IMR-90 (cell line): ENCODE data around the gene NTSR1. TPM values are rescaled to one million over a fixed set of nuclear protein-coding genes. Genes with fewer than 3 reads are reported as not detected.

Experiments used
- ATAC-seq: fragments of 200-7000 bp; cut with Tn5 transposase; 2 replicates; pipeline ENCODE4 v1.9.1; 2020; ENCODE audit warnings: low read depth, mild to moderate bottlenecking, moderate library complexity
- BruUV-seq: library from RNA; stranded (reverse); fragments of 400-500 nt; replicated peaks from 2 replicates; lab custom pipeline; 2021; lab: Mats Ljungman, UMichigan
- CTCF ChIA-PET: fragments of 300-600 bp; formaldehyde crosslinking; extraction: SDS; loops from one replicate; lab custom pipeline; 2021; ENCODE audit warnings: antibody characterized with exemption; lab: Yijun Ruan, JAX
- POLR2A ChIA-PET: fragments of 300-600 bp; sonication (Branson Sonifier 250); formaldehyde crosslinking; loops from one replicate; lab custom pipeline; 2022; ENCODE audit warnings: antibody characterized with exemption; ENCODE audit not compliant: unreplicated experiment; lab: Charles Lee
- DNase-seq: peaks from one replicate; pipeline ENCODE4 v3.0.0; 2013
- H2AFZ ChIP-seq: replicated peaks from 2 replicates; pipeline ENCODE3; 2013; ENCODE audit warnings: low read length, mild to moderate bottlenecking; ENCODE audit not compliant: poor library complexity
- H2AK5ac ChIP-seq: 2 replicates; pipeline ENCODE4 v1.6.1; 2013; ENCODE audit warnings: low read depth, low read length, inconsistent platforms
- H2AK9ac ChIP-seq: replicated peaks from 2 replicates; pipeline ENCODE3; 2013; ENCODE audit warnings: mild to moderate bottlenecking, low read depth, low read length, moderate library complexity; ENCODE audit not compliant: poor library complexity
- H2BK120ac ChIP-seq: 2 replicates; pipeline ENCODE4 v1.6.1; 2013; ENCODE audit warnings: low read depth, low read length, inconsistent platforms
- H2BK15ac ChIP-seq: 3 replicates; pipeline ENCODE4 v1.6.1; 2013; ENCODE audit warnings: low read depth, low read length, inconsistent platforms
- H2BK20ac ChIP-seq: 2 replicates; pipeline ENCODE4 v1.6.1; 2013; ENCODE audit warnings: low read depth, mild to moderate bottlenecking, inconsistent platforms, low read length, moderate library complexity
- H2BK5ac ChIP-seq: 2 replicates; pipeline ENCODE4 v1.6.1; 2013; ENCODE audit warnings: mild to moderate bottlenecking, low read depth, low read length, inconsistent platforms; ENCODE audit not compliant: poor library complexity, severe bottlenecking
- H3K14ac ChIP-seq: replicated peaks from 2 replicates; pipeline ENCODE4 v1.6.1; 2013; ENCODE audit warnings: low read depth, low read length, inconsistent platforms
- H3K18ac ChIP-seq: 2 replicates; pipeline ENCODE4 v1.6.1; 2013; ENCODE audit warnings: low read depth, low read length, control low read depth
- H3K23ac ChIP-seq: 2 replicates; pipeline ENCODE4 v1.6.1; 2013; ENCODE audit warnings: low read depth, low read length, inconsistent platforms
- H3K27ac ChIP-seq: 2 replicates; pipeline ENCODE4 v1.5.1; 2013; ENCODE audit warnings: mild to moderate bottlenecking, control low read depth, low read length; ENCODE audit not compliant: insufficient read depth
- H3K27me3 ChIP-seq: 2 replicates; pipeline ENCODE4 v1.6.1; 2013; ENCODE audit warnings: low read length; ENCODE audit not compliant: control insufficient read depth, insufficient read depth
- H3K36me3 ChIP-seq: 2 replicates; pipeline ENCODE4 v1.6.1; 2013; ENCODE audit warnings: low read length, mixed read lengths; ENCODE audit not compliant: control insufficient read depth, insufficient read depth
- H3K4ac ChIP-seq: 2 replicates; pipeline ENCODE4 v1.6.1; 2013; ENCODE audit warnings: low read depth, low read length, inconsistent platforms
- H3K4me1 ChIP-seq: 2 replicates; pipeline ENCODE4 v1.6.1; 2013; ENCODE audit warnings: low read length, mixed read lengths; ENCODE audit not compliant: control insufficient read depth, insufficient read depth
- H3K4me2 ChIP-seq: 2 replicates; pipeline ENCODE4 v1.6.1; 2013; ENCODE audit warnings: low read depth, mild to moderate bottlenecking, control low read depth, low read length, moderate library complexity
- H3K4me3 ChIP-seq: 2 replicates; pipeline ENCODE4 v1.5.1; 2013; ENCODE audit warnings: low read depth, mild to moderate bottlenecking, control low read depth, low read length, moderate library complexity; ENCODE audit not compliant: insufficient read depth
- H3K56ac ChIP-seq: 2 replicates; pipeline ENCODE4 v1.6.1; 2013; ENCODE audit warnings: low read length, inconsistent platforms; ENCODE audit not compliant: insufficient read depth; ENCODE audit errors: extremely low read depth
- H3K79me1 ChIP-seq, 2 experiments: 2 replicates each; pipeline ENCODE4 v1.6.1; 2013; ENCODE audit warnings: low read length in 2 of 2, inconsistent platforms in 1 of 2, low read depth in 1 of 2
- H3K9ac ChIP-seq: 2 replicates; pipeline ENCODE4 v1.6.1; 2013; ENCODE audit warnings: low read depth, low read length, control low read depth
- H3K9me1 ChIP-seq: 2 replicates; pipeline ENCODE4 v1.6.1; 2013; ENCODE audit warnings: low read length, inconsistent platforms; ENCODE audit not compliant: insufficient read depth
- H3K9me3 ChIP-seq: 2 replicates; pipeline ENCODE4 v1.6.1; 2013; ENCODE audit warnings: low read length; ENCODE audit not compliant: control insufficient read depth, insufficient read depth
- H4K20me1 ChIP-seq: 2 replicates; pipeline ENCODE4 v1.6.1; 2013; ENCODE audit warnings: low read length, inconsistent platforms; ENCODE audit not compliant: insufficient read depth
- H4K5ac ChIP-seq: 2 replicates; pipeline ENCODE4 v1.6.1; 2013; ENCODE audit warnings: mild to moderate bottlenecking, low read depth, low read length, control low read depth
- H4K8ac ChIP-seq, 2 experiments: 2 replicates each; pipeline ENCODE4 v1.6.1; 2013; ENCODE audit warnings: low read depth in 2 of 2, low read length in 2 of 2, control low read depth in 1 of 2, inconsistent platforms in 1 of 2
- H4K91ac ChIP-seq: 2 replicates; pipeline ENCODE4 v1.6.1; 2013; ENCODE audit warnings: low read depth, low read length, inconsistent platforms; ENCODE audit not compliant: insufficient read depth
- BHLHE40 ChIP-seq: fragments of 150-350 bp; IDR thresholded peaks from 2 replicates; pipeline ENCODE4 v1.6.1; 2016; ENCODE audit warnings: mild to moderate bottlenecking, low read depth, low read length
- CEBPB ChIP-seq: IDR thresholded peaks from 2 replicates; pipeline ENCODE4 v1.6.1; 2012; ENCODE audit warnings: low read depth, low read length, improper control_type of control experiment
- CHD1 ChIP-seq: IDR thresholded peaks from 2 replicates; pipeline ENCODE4 v1.6.1; 2012; ENCODE audit warnings: low read depth, low read length, improper control_type of control experiment
- CTCF ChIP-seq: conservative IDR thresholded peaks from 2 replicates; pipeline ENCODE4 v1.5.1; 2012; ENCODE audit warnings: mild to moderate bottlenecking, low read depth, low read length, improper control_type of control experiment
- ELK1 ChIP-seq: fragments of 150-350 bp; IDR thresholded peaks from 2 replicates; pipeline ENCODE4 v1.6.1; 2016; ENCODE audit warnings: low read depth, mild to moderate bottlenecking, low read length, moderate library complexity, borderline replicate concordance
- FOS ChIP-seq: fragments of 150-350 bp; IDR thresholded peaks from 2 replicates; pipeline ENCODE4 v1.6.1; 2016; ENCODE audit warnings: low read depth, low read length
- MAFK ChIP-seq: IDR thresholded peaks from 2 replicates; pipeline ENCODE4 v1.6.1; 2012; ENCODE audit warnings: low read depth, low read length, improper control_type of control experiment
- MAZ ChIP-seq: IDR thresholded peaks from 2 replicates; pipeline ENCODE4 v1.6.1; 2012; ENCODE audit warnings: low read depth, mild to moderate bottlenecking, low read length, improper control_type of control experiment, moderate library complexity, borderline replicate concordance
- MXI1 ChIP-seq: IDR thresholded peaks from 2 replicates; pipeline ENCODE4 v1.6.1; 2012; ENCODE audit warnings: low read depth, mild to moderate bottlenecking, low read length, moderate library complexity, borderline replicate concordance
- NFE2L2 ChIP-seq: fragments of 150-350 bp; IDR thresholded peaks from 2 replicates; pipeline ENCODE4 v1.6.1; 2016; ENCODE audit warnings: low read depth, mild to moderate bottlenecking, low read length
- POLR2A ChIP-seq: IDR thresholded peaks from 2 replicates; pipeline ENCODE4 v1.6.1; 2012; ENCODE audit warnings: mild to moderate bottlenecking, low read depth, low read length
- RAD21 ChIP-seq: IDR thresholded peaks from 2 replicates; pipeline ENCODE4 v1.6.1; 2012; ENCODE audit warnings: low read length, improper control_type of control experiment
- RCOR1 ChIP-seq: IDR thresholded peaks from 2 replicates; pipeline ENCODE4 v1.6.1; 2012; ENCODE audit warnings: mild to moderate bottlenecking, low read length, improper control_type of control experiment; ENCODE audit not compliant: insufficient replicate concordance
- RFX5 ChIP-seq: IDR thresholded peaks from 2 replicates; pipeline ENCODE4 v1.8.0; 2012; ENCODE audit warnings: low read depth, mild to moderate bottlenecking, low read length, moderate library complexity
- SMC3 ChIP-seq: fragments of 150-350 bp; IDR thresholded peaks from 2 replicates; pipeline ENCODE4 v1.6.1; 2016; ENCODE audit warnings: low read depth, mild to moderate bottlenecking, antibody characterized with exemption, low read length, moderate library complexity
- USF2 ChIP-seq: fragments of 150-350 bp; IDR thresholded peaks from 2 replicates; pipeline ENCODE4 v1.6.1; 2017; ENCODE audit warnings: mild to moderate bottlenecking, antibody characterized with exemption, low read length, low read depth
- WGBS, 2 experiments: methylation state at CpG; one replicate each; pipeline versions ENCODE4 v1.1.5 to v1.1.7; 2013; ENCODE audit warnings: missing lambda C conversion rate in 2 of 2; ENCODE audit not compliant: insufficient read length in 1 of 2; ENCODE audit errors: extremely low coverage in 2 of 2; 5-methylcytosine and 5-hydroxymethylcytosine counted together
- dilution Hi-C: fragments of 300-500 bp; cut with HindIII; formaldehyde crosslinking; loops from one replicate; pipeline ENCODE4 v1.14.3; 2018; ENCODE audit warnings: low sequenced_read_pairs; ENCODE audit not compliant: unreplicated experiment
- in situ Hi-C: fragments of 300-500 bp; cut with MboI; formaldehyde crosslinking; loops from 3 replicates; pipeline ENCODE4 v1.14.3; 2019; ENCODE audit warnings: low sequenced_read_pairs, inconsistent platforms, mixed read lengths
- intact Hi-C: fragments of 100-400 bp; cut with micrococcal nuclease; formaldehyde crosslinking; loops from 2 replicates; pipeline ENCODE4 v1.10.0; 2022
- polyA plus RNA-seq, 3 experiments: library from polyadenylated mRNA; depleted of rRNA; stranded (reverse); fragments of >200 nt; gene quantifications; 2 replicates each; pipeline ENCODE4 v1.2.3, GENCODE V29; 2012; ENCODE audit warnings: low replicate concordance in 1 of 3
- total RNA-seq: library from RNA; depleted of rRNA; stranded (reverse); fragments of >200 nt; gene quantifications from 2 replicates; pipeline ENCODE4 v1.2.3, GENCODE V29; 2012

The NTSR1 gene
- total and polyA plus RNA-seq, 2 of the 4 experiments (the other 2 are of a cell fraction): 0.54 to 1.8 TPM

GRCh38 chr20:62712606-62713005 lies 4.0 kb downstream of the NTSR1 start:
- no peak for TF ChIP-seq CEBPB
- no peak for TF ChIP-seq SMC3
- no peak for TF ChIP-seq CHD1
- TF ChIP-seq RCOR1: no peak
- TF ChIP-seq MAZ: no peak
- TF ChIP-seq MXI1: no peak
- no peak for TF ChIP-seq POLR2A
- TF ChIP-seq RFX5: no peak
- no peak for TF ChIP-seq NFE2L2
- no peak for TF ChIP-seq USF2
- TF ChIP-seq FOS: no peak
- no peak for TF ChIP-seq ELK1
- no peak for TF ChIP-seq RAD21
- TF ChIP-seq CTCF: no peak
- no peak for TF ChIP-seq BHLHE40
- TF ChIP-seq MAFK: no peak
- 0 out of 2 replicates have a peak, but pooled peaks cover 1% of the 10 kb centered on the region for H3K9me3 ChIP-seq
- H3K18ac ChIP-seq: no peak overlapping the region
- no peak overlapping the region for H2AFZ ChIP-seq
- H2BK15ac ChIP-seq: no peak overlapping the region
- H3K14ac ChIP-seq: no peak overlapping the region
- no TSS peak for BruUV-seq
- no peaks in the 10 kb centered on the region for H3K36me3 ChIP-seq
- H4K5ac ChIP-seq: no peak overlapping the region
- no peak overlapping the region for H2AK5ac ChIP-seq
- H2AK9ac ChIP-seq: no peak overlapping the region
- POLR2A ChIA-PET: no interaction called here
- ATAC-seq (no peak), DNase-seq (no peak)
- 0 out of 4 replicates have a peak, but pooled peaks cover 0 to 3% of the 10 kb centered on the region in 2 experiments for H3K79me1 ChIP-seq
- no peak overlapping the region for H4K91ac ChIP-seq
- no peak overlapping the region for H3K23ac ChIP-seq
- H2BK20ac ChIP-seq: no peak overlapping the region
- no peak overlapping the region for H2BK120ac ChIP-seq
- peaks cover 3% of the 10 kb centered on the region; the same call in 1 of the 2 replicates for H3K4me1 ChIP-seq
- in situ Hi-C loops (no loop called here), dilution Hi-C loops (no loop called here), intact Hi-C loops (no loop called here)
- H3K56ac ChIP-seq: no peak overlapping the region
- H2BK5ac ChIP-seq: no peak overlapping the region
- 75% methylated on average over 2 of the region's 8 CpGs; no CpG with 5 or more reads in 1 of the 2 experiments for WGBS, 2 experiments
- H3K9ac ChIP-seq: no peak overlapping the region
- no peak overlapping the region for H4K8ac ChIP-seq
- CTCF ChIA-PET: no interaction called here
- H3K4me3 ChIP-seq: no peak overlapping the region
- no peak overlapping the region for H3K4me2 ChIP-seq
- no peaks in the 10 kb centered on the region for H3K9me1 ChIP-seq
- no peak overlapping the region for H3K4ac ChIP-seq
- peaks cover 4% of the 10 kb centered on the region; the same call in 1 of the 2 replicates for H4K20me1 ChIP-seq
- peaks cover 33% of the 10 kb centered on the region; the same call in 1 of the 2 replicates for H3K27me3 ChIP-seq
- no peak overlapping the region for H3K27ac ChIP-seq
